PFSK-1 (cell line): ENCODE measurements around the gene DIAPH2.

Experiments
- POLR2AphosphoS5 ChIP-seq: IDR thresholded peaks from 2 replicates; pipeline ENCODE4 v1.6.1; 2012; ENCODE audit warnings: low read depth, mild to moderate bottlenecking, control low read depth, low read length, moderate library complexity
- REST ChIP-seq, 2 experiments: IDR thresholded peaks; 2 replicates each; pipeline versions ENCODE4 v1.6.1 to v1.8.0; 2011 to 2012; ENCODE audit warnings: low read depth in 2 of 2, low read length in 2 of 2, control low read depth in 1 of 2, inconsistent platforms in 1 of 2, mild to moderate bottlenecking in 1 of 2, moderate library complexity in 1 of 2; ENCODE audit not compliant: insufficient read depth in 1 of 2
- SIN3A ChIP-seq: IDR thresholded peaks from 2 replicates; pipeline ENCODE4 v1.6.1; 2012; ENCODE audit warnings: mild to moderate bottlenecking, low read length, moderate library complexity, borderline replicate concordance; ENCODE audit not compliant: insufficient read depth
- TAF1 ChIP-seq: IDR thresholded peaks from 2 replicates; pipeline ENCODE4 v1.6.1; 2012; ENCODE audit warnings: low read length, control low read depth, borderline replicate concordance; ENCODE audit not compliant: insufficient read depth

GRCh38 chrX:97266406-97267121, 581.9 kb downstream of the DIAPH2 start:
- TF ChIP-seq POLR2AphosphoS5 (no peak), SIN3A (no peak), REST (IDR thresholded peaks at IDR 0.05; ENCODE audit: insufficient read depth in 1 of 2, low read depth in 2 of 2, low read length in 2 of 2) (no peak), TAF1 (no peak)
